HCT116 (cell line): Measurements from ENCODE around the gene NOS1. TPM values are rescaled to one million over a fixed set of nuclear protein-coding genes. Genes with fewer than 3 reads are reported as not detected.
"Not testable (repeated sequence)": the region's sequence is repeated elsewhere in the genome, so short reads cannot be mapped to it uniquely, and the experiment has no call there.

Experiments
- ATAC-seq: fragments of 200-7000 bp; cut with Tn5 transposase; 2 replicates; pipeline ENCODE4 v1.9.1; 2020; ENCODE audit warnings: mild to moderate bottlenecking, moderate library complexity
- BruUV-seq: library from RNA; stranded (reverse); fragments of 400-500 nt; replicated peaks from 2 replicates; lab custom pipeline; 2021; lab: Mats Ljungman, UMichigan
- CTCF ChIA-PET: fragments of 300-600 bp; sonication (Branson Sonifier 250); formaldehyde crosslinking; loops from one replicate; lab custom pipeline; 2021; ENCODE audit warnings: antibody characterized with exemption; lab: Charles Lee
- POLR2A ChIA-PET: fragments of 300-600, 350-600 bp; sonication (Branson Sonifier 250); formaldehyde crosslinking; loops from one replicate; lab custom pipeline; 2021; ENCODE audit warnings: antibody characterized with exemption; lab: Charles Lee
- RAD21 ChIA-PET, 2 experiments: fragments of 300-600 bp; sonication (Branson Sonifier 250); formaldehyde crosslinking; loops; one replicate each; lab custom pipeline; 2023; ENCODE audit warnings: low total read pairs in 2 of 2; ENCODE audit not compliant: uncharacterized antibody in 2 of 2, unreplicated experiment in 2 of 2, low non-redundant PET in 1 of 2; lab: Charles Lee
- DNase-seq: peaks from one replicate; pipeline ENCODE4 v3.0.0-alpha.2; 2010; ENCODE audit warnings: low read depth, low spot score
- H2AFZ ChIP-seq: fragments of 200-600 bp; shearing (Covaris generic), sonication (generic); 2 replicates; pipeline ENCODE4 v1.6.1; 2017; ENCODE audit warnings: low read depth, mixed run types, mixed read lengths, antibody characterized with exemption, low read length; ENCODE audit not compliant: poor library complexity, severe bottlenecking
- H3K27ac ChIP-seq: 2 replicates; pipeline ENCODE4 v1.5.1; 2012; ENCODE audit warnings: low read depth, low read length
- H3K27me3 ChIP-seq: fragments of 200-600 bp; sonication (generic); 2 replicates; pipeline ENCODE4 v1.6.1; 2016; ENCODE audit warnings: mixed run types, low read length, mixed read lengths; ENCODE audit not compliant: insufficient read depth
- H3K36me3 ChIP-seq, 2 experiments: fragments of 200-500 bp in 1 of 2; fragments of 200-600 bp in 1 of 2; sonication (Bioruptor generic) in 1 of 2; sonication (generic) in 1 of 2; 2 replicates each; pipeline versions ENCODE4 v1.5.1 to v1.6.1; 2014 to 2016; ENCODE audit warnings: low read length in 2 of 2, inconsistent platforms in 1 of 2, mixed read lengths in 1 of 2, mixed run types in 1 of 2; ENCODE audit not compliant: insufficient read depth in 2 of 2, control insufficient read depth in 1 of 2
- H3K4me1 ChIP-seq, 2 experiments: fragments of 200-600 bp in 1 of 2; sonication (generic) in 1 of 2; 2 replicates each; pipeline versions ENCODE4 v1.5.1 to v1.6.1; 2012 to 2017; ENCODE audit warnings: low read length in 2 of 2, inconsistent platforms in 1 of 2, mild to moderate bottlenecking in 1 of 2, mixed read lengths in 1 of 2, mixed run types in 1 of 2, moderate library complexity in 1 of 2; ENCODE audit not compliant: insufficient read depth in 2 of 2, control insufficient read depth in 1 of 2
- H3K4me2 ChIP-seq: fragments of 200-600 bp; sonication (generic); 2 replicates; pipeline ENCODE4 v1.6.1; 2017; ENCODE audit warnings: mixed run types, low read length, mixed read lengths
- H3K4me3 ChIP-seq, 2 experiments: fragments of 200-600 bp in 1 of 2; sonication (generic) in 1 of 2; replicated peaks in 1 of 2; 2 replicates each; pipeline ENCODE4 v1.5.1; 2011 to 2016; ENCODE audit warnings: low read length in 2 of 2, control low read depth in 1 of 2, low read depth in 1 of 2, mild to moderate bottlenecking in 1 of 2, mixed read lengths in 1 of 2, mixed run types in 1 of 2
- H3K79me2 ChIP-seq: fragments of 200-600 bp; sonication (generic); 2 replicates; pipeline ENCODE4 v1.6.1; 2017; ENCODE audit warnings: mild to moderate bottlenecking, mixed run types, low read length, moderate library complexity, mixed read lengths; ENCODE audit not compliant: insufficient read depth
- H3K9ac ChIP-seq: fragments of 200-600 bp; sonication (generic); 2 replicates; pipeline ENCODE4 v1.6.1; 2016; ENCODE audit warnings: low read length, mixed read lengths
- H3K9me2 ChIP-seq: fragments of 200-600 bp; sonication (generic), shearing (Covaris generic); 2 replicates; pipeline ENCODE4 v1.6.1; 2017; ENCODE audit warnings: mixed run types, mild to moderate bottlenecking, moderate library complexity; ENCODE audit not compliant: insufficient read depth
- H3K9me3 ChIP-seq, 2 experiments: fragments of 200-500 bp in 1 of 2; fragments of 200-600 bp in 1 of 2; sonication (Bioruptor generic) in 1 of 2; sonication (generic) in 1 of 2; 2 replicates each; pipeline ENCODE4 v1.6.1; 2014 to 2017; ENCODE audit warnings: low read length in 2 of 2, mixed read lengths in 2 of 2, inconsistent platforms in 1 of 2, low read depth in 1 of 2, mild to moderate bottlenecking in 1 of 2, mixed run types in 1 of 2, moderate library complexity in 1 of 2; ENCODE audit not compliant: control insufficient read depth in 1 of 2, insufficient read depth in 1 of 2
- H4K20me1 ChIP-seq: fragments of 200-600 bp; sonication (generic), shearing (Covaris generic); 2 replicates; pipeline ENCODE4 v1.6.1; 2017; ENCODE audit warnings: mixed run types, mild to moderate bottlenecking, moderate library complexity; ENCODE audit not compliant: insufficient read depth
- CEBPB ChIP-seq: IDR thresholded peaks from 2 replicates; pipeline ENCODE4 v1.6.1; 2012; ENCODE audit warnings: low read depth
- ELF1 ChIP-seq: IDR thresholded peaks from 2 replicates; pipeline ENCODE4 v1.6.1; 2012; ENCODE audit warnings: low read depth, borderline replicate concordance
- SRF ChIP-seq: IDR thresholded peaks from 2 replicates; pipeline ENCODE4 v1.6.1; 2012; ENCODE audit warnings: low read depth
- ZFX ChIP-seq: fragments of 450-650 bp; IDR thresholded peaks from 2 replicates; pipeline ENCODE4 v1.6.1; 2017
- intact Hi-C: fragments of 100-400 bp; cut with micrococcal nuclease; formaldehyde crosslinking; loops from 2 replicates; pipeline ENCODE4 v1.10.0; 2022
- total RNA-seq: library from RNA; stranded (reverse); gene quantifications from one replicate; pipeline ENCODE4 v1.2.1, GENCODE V29; 2021; ENCODE audit not compliant: unreplicated experiment
- TF ChIP-seq, protein P1 (sequence below): IDR thresholded peaks from 2 replicates; pipeline ENCODE4 v1.6.1; 2012
- TF ChIP-seq, protein P2 (sequence below): IDR thresholded peaks from 2 replicates; pipeline ENCODE4 v1.6.1; 2012; ENCODE audit warnings: low read depth
- TF ChIP-seq, protein P3 (sequence below): IDR thresholded peaks from 2 replicates; pipeline ENCODE4 v1.6.1; 2012

The NOS1 gene
- total RNA-seq, 1 experiment from 2014 or later, result 0.22 TPM

DNA sequence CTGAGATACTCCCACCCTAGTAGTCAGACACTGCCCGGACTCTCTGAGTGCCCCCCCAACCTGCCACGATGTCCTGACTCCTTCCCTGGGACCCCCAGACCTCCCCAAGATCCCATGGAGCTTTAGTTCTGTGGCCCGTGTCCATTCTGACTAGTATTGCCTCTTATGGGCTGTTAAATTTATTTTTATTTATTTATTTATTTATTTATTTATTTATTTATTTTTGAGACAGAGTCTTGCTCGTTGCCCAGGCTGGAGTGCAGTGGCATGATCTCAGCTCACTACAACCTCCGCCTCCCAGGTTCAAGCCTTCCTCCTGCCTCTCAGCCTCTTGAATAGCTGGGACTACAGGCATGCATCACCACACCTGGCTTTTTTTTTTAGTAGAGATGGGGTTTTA, 140.5 kb downstream of the NOS1 start:
- H3K9ac ChIP-seq, H3K36me3 ChIP-seq, H4K20me1 ChIP-seq, H2AFZ ChIP-seq, H3K79me2 ChIP-seq, DNase-seq, H3K4me2 ChIP-seq, POLR2A ChIA-PET, H3K9me3 ChIP-seq, H3K4me3 ChIP-seq, BruUV-seq, ATAC-seq, RAD21 ChIA-PET, H3K27ac ChIP-seq, intact Hi-C loops, H3K4me1 ChIP-seq, H3K9me2 ChIP-seq: not testable (repeated sequence)
- H3K27me3 ChIP-seq, result peaks cover 20% of the 10 kb centered on the region; the same call in 1 of the 2 replicates
- CTCF ChIA-PET, result interaction anchor here (1.6 kb wide), 1 partner anchor 15 kb away, joined by 7 read pairs; no protein-coding TSS in a partner anchor

DNA sequence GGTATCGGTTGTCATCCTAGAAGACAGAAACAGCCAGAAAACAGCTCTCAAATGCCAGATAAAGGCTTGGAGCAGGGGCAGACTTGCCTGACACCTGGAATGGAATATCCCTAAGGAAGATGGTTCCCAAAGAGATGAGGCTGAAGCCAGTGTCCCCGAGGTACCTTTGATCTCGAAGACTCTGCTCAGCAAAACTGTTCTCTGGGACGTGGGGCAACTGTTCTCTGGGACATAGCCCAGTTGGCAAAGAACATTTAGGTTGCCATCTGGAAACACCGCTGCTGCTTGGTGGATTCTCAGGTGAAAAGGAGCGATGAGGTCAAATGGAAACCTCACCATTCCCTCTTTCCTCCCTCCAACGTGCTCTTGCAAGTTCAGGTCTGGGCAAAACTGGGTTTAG, 143.3 kb downstream of the NOS1 start:
- ATAC-seq, result no peak

More for the DNA sequence above, 143.3 kb downstream of the NOS1 start:
- Histone ChIP-seq H3K27ac (no peak overlapping the region), H3K79me2 (no peaks in the 10 kb centered on the region), H3K27me3 (peaks cover 24% of the 10 kb centered on the region; the same call in 1 of the 2 replicates)
- TF ChIP-seq, protein P1, sequence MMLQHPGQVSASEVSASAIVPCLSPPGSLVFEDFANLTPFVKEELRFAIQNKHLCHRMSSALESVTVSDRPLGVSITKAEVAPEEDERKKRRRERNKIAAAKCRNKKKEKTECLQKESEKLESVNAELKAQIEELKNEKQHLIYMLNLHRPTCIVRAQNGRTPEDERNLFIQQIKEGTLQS, result no peak
- TF ChIP-seq ELF1 (no peak), CEBPB (no peak), SRF (no peak), ZFX (no peak)
- TF ChIP-seq, protein P2, sequence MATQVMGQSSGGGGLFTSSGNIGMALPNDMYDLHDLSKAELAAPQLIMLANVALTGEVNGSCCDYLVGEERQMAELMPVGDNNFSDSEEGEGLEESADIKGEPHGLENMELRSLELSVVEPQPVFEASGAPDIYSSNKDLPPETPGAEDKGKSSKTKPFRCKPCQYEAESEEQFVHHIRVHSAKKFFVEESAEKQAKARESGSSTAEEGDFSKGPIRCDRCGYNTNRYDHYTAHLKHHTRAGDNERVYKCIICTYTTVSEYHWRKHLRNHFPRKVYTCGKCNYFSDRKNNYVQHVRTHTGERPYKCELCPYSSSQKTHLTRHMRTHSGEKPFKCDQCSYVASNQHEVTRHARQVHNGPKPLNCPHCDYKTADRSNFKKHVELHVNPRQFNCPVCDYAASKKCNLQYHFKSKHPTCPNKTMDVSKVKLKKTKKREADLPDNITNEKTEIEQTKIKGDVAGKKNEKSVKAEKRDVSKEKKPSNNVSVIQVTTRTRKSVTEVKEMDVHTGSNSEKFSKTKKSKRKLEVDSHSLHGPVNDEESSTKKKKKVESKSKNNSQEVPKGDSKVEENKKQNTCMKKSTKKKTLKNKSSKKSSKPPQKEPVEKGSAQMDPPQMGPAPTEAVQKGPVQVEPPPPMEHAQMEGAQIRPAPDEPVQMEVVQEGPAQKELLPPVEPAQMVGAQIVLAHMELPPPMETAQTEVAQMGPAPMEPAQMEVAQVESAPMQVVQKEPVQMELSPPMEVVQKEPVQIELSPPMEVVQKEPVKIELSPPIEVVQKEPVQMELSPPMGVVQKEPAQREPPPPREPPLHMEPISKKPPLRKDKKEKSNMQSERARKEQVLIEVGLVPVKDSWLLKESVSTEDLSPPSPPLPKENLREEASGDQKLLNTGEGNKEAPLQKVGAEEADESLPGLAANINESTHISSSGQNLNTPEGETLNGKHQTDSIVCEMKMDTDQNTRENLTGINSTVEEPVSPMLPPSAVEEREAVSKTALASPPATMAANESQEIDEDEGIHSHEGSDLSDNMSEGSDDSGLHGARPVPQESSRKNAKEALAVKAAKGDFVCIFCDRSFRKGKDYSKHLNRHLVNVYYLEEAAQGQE, result no peak
- TF ChIP-seq, protein P3, sequence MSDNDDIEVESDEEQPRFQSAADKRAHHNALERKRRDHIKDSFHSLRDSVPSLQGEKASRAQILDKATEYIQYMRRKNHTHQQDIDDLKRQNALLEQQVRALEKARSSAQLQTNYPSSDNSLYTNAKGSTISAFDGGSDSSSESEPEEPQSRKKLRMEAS, result no peak
- TF ChIP-seq, all 23 proteins: peak for 0
- Histone ChIP-seq H3K9me2 (no peaks in the 10 kb centered on the region), H3K9ac (no peak overlapping the region), H3K9me3 (no peaks in the 10 kb centered on the region), H3K4me3 (no peak overlapping the region), H3K4me2 (no peak overlapping the region), H2AFZ (no peak overlapping the region), H3K36me3 (no peaks in the 10 kb centered on the region), H4K20me1 (no peaks in the 10 kb centered on the region), H3K4me1 (no peaks in the 10 kb centered on the region)
- POLR2A ChIA-PET, result no interaction called here
- CTCF ChIA-PET, result interaction anchor here (0.7 kb wide), 1 partner anchor 362 kb away, joined by 3 read pairs; no protein-coding TSS in a partner anchor
- BruUV-seq, result no TSS peak
- intact Hi-C loops, result loop anchor here (10.0 kb wide), 1 partner anchor 257 kb away; no protein-coding TSS in a partner anchor
- no peak for DNase-seq
- RAD21 ChIA-PET, result no interaction called here
